GM21576 (cell line): ENCODE results near the gene TRMT13.
"Not testable (repeated sequence)": the region's sequence is repeated elsewhere in the genome, so short reads cannot be mapped to it uniquely, and the experiment has no call there.

Source experiments
- ATAC-seq: cut with Tn5 transposase; IDR thresholded peaks from one replicate; pipeline ENCODE4 v1.9.1; 2021; ENCODE audit warnings: mild to moderate bottlenecking, moderate library complexity; ENCODE audit not compliant: unreplicated experiment

TRMT13 gene

GRCh38 chr1:100162881-100163280, 29.9 kb downstream of the TRMT13 start:
- ATAC-seq, result no peak

- no peak for ATAC-seq
These were observed 31.3 kb downstream of the TRMT13 start for GRCh38 chr1:100164216-100164615.

- ATAC-seq, result no peak
These were observed 31.7 kb downstream of the TRMT13 start for GRCh38 chr1:100164702-100165101.

- ATAC-seq, result no peak
These were observed 35.1 kb downstream of the TRMT13 start for GRCh38 chr1:100168051-100168450.

GRCh38 chr1:100177295-100178041, 44.5 kb downstream of the TRMT13 start:
- no peak for ATAC-seq

GRCh38 chr1:100178091-100178490, 45.1 kb downstream of the TRMT13 start, which contains the start of gene LRRC39:
Gene LRRC39, minus strand, starts transcription at chr1:100178256. Its CDS starts 9,740 bp downstream, at chr1:100168516.
- ATAC-seq, result no peak

- ATAC-seq, result no peak
These were observed 50.4 kb downstream of the TRMT13 start for GRCh38 chr1:100183370-100183769.

- ATAC-seq, result peak; percentile 81
These were observed 51.6 kb downstream of the TRMT13 start for GRCh38 chr1:100184536-100184935.

GRCh38 chr1:100187912-100188311, 54.9 kb downstream of the TRMT13 start:
- no peak for ATAC-seq

GRCh38 chr1:100188617-100189016, 55.7 kb downstream of the TRMT13 start:
- ATAC-seq, result no peak

GRCh38 chr1:100198596-100198995, 65.6 kb downstream of the TRMT13 start:
- ATAC-seq, result no peak

- ATAC-seq, result not testable (repeated sequence)
These were observed 67.1 kb downstream of the TRMT13 start for GRCh38 chr1:100200060-100200459.
